Neural cell (in vitro differentiated cells): ENCODE measurements around the gene CHST6.

ENCODE experiments used
- CTCF ChIP-seq: fragments of 450-650 bp; IDR thresholded peaks from 2 replicates; pipeline ENCODE4 v1.5.1; 2014; ENCODE audit warnings: antibody characterized with exemption, mild to moderate bottlenecking, moderate library complexity; ENCODE audit not compliant: poor library complexity, severe bottlenecking
- EP300 ChIP-seq: fragments of 450-650 bp; conservative IDR thresholded peaks from 2 replicates; pipeline ENCODE4 v1.6.1; 2014; ENCODE audit warnings: antibody characterized with exemption, mild to moderate bottlenecking, moderate library complexity; ENCODE audit not compliant: poor library complexity, severe bottlenecking
- EZH2 ChIP-seq: fragments of 200-600, 300-800 bp; shearing (Covaris generic), sonication (generic); IDR thresholded peaks from 2 replicates; pipeline ENCODE4 v1.6.1; 2014; ENCODE audit warnings: antibody characterized with exemption, low read length, borderline replicate concordance, mild to moderate bottlenecking; ENCODE audit not compliant: insufficient read depth, poor library complexity, severe bottlenecking
- MXI1 ChIP-seq: fragments of 450-650 bp; conservative IDR thresholded peaks from 2 replicates; pipeline ENCODE4 v1.6.1; 2014; ENCODE audit warnings: antibody characterized with exemption, mild to moderate bottlenecking; ENCODE audit not compliant: poor library complexity, severe bottlenecking
- POLR2AphosphoS5 ChIP-seq: IDR thresholded peaks from 2 replicates; pipeline ENCODE4 v1.6.1; 2012
- RAD21 ChIP-seq: fragments of 450-650 bp; conservative IDR thresholded peaks from 2 replicates; pipeline ENCODE4 v1.6.1; 2014; ENCODE audit warnings: antibody characterized with exemption, mild to moderate bottlenecking, moderate library complexity
- REST ChIP-seq: IDR thresholded peaks from 2 replicates; pipeline ENCODE4 v1.6.1; 2012; ENCODE audit warnings: borderline replicate concordance

GRCh38 chr16:75433732-75434413 is 61.4 kb downstream of the CHST6 start:
- TF ChIP-seq RAD21 (no peak), MXI1 (no peak), REST (peak; percentile 77), CTCF (no peak), POLR2AphosphoS5 (peak; percentile 68), EZH2 (no peak), EP300 (no peak)
